ENCODE data around the gene GSTM3. TPM values are rescaled to one million over a fixed set of nuclear protein-coding genes. Genes with fewer than 3 reads are reported as not detected.

Gene GSTM3
- total and polyA plus RNA-seq, 2 of the 13 experiments (the other 11 are each of a cell fraction or from before 2014, with no cell fraction given) = 127 to 142 TPM

DNA sequence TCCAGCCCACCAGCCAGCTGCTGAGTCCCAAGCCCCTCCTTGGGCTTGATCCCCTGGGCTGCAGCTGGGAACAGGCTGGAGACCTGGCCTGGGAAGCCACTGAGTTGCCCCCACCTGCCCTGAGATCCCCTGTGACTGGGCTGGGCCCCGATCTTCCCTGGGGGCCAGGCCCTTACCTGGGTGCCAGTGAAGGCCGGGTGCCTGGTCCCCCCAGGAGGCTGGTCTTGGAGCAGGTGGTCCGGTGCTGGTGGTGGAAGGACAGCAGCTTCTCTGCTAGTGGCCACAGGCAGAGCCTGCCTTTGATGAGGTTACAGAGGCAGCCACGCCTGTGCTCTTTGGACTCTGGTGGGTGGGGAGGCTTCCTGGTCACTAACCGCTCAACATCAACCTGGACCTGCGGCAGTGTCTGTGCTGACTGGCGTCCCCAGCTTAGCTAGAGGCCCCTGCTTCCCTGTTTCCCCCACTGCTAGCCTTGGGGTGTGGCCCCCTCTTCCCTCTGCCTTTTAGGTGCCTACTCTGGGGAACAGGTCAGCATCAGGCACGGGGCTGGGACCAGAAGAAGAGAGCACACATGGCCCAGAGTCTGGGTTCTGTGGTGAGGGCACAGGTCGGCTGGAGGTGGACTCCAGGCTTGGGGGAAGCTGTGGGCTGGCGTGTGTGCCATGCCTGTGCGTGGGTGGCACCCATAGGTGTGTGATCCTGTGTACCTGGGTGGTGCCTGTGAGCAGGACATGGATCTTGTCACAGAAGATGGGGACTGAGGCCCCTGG, 23.0 kb upstream of the GSTM3 start, which contains the start of gene EPS8L3 (continued):
- TF ChIP-seq, protein P1, sequence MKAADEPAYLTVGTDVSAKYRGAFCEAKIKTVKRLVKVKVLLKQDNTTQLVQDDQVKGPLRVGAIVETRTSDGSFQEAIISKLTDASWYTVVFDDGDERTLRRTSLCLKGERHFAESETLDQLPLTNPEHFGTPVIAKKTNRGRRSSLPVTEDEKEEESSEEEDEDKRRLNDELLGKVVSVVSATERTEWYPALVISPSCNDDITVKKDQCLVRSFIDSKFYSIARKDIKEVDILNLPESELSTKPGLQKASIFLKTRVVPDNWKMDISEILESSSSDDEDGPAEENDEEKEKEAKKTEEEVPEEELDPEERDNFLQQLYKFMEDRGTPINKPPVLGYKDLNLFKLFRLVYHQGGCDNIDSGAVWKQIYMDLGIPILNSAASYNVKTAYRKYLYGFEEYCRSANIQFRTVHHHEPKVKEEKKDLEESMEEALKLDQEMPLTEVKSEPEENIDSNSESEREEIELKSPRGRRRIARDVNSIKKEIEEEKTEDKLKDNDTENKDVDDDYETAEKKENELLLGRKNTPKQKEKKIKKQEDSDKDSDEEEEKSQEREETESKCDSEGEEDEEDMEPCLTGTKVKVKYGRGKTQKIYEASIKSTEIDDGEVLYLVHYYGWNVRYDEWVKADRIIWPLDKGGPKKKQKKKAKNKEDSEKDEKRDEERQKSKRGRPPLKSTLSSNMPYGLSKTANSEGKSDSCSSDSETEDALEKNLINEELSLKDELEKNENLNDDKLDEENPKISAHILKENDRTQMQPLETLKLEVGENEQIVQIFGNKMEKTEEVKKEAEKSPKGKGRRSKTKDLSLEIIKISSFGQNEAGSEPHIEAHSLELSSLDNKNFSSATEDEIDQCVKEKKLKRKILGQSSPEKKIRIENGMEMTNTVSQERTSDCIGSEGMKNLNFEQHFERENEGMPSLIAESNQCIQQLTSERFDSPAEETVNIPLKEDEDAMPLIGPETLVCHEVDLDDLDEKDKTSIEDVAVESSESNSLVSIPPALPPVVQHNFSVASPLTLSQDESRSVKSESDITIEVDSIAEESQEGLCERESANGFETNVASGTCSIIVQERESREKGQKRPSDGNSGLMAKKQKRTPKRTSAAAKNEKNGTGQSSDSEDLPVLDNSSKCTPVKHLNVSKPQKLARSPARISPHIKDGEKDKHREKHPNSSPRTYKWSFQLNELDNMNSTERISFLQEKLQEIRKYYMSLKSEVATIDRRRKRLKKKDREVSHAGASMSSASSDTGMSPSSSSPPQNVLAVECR (CRISPR knock-in tag; IDR thresholded peaks at IDR 0.05; ENCODE audit: borderline replicate concordance) = peak; percentile 75; the same call in 1 of the 2 replicates
- peak; percentile 71 for TF ChIP-seq ZNF335 (CRISPR knock-in tag; IDR thresholded peaks at IDR 0.05)
- TF ChIP-seq ZBTB20 (CRISPR knock-in tag; IDR thresholded peaks at IDR 0.05; ENCODE audit: borderline replicate concordance, low read depth) = 0 out of 2 replicates have a peak, but pooled peaks have one; percentile 79
- no peak for TF ChIP-seq ZNF251 (CRISPR knock-in tag; IDR thresholded peaks at IDR 0.05)
- TF ChIP-seq, protein P2, sequence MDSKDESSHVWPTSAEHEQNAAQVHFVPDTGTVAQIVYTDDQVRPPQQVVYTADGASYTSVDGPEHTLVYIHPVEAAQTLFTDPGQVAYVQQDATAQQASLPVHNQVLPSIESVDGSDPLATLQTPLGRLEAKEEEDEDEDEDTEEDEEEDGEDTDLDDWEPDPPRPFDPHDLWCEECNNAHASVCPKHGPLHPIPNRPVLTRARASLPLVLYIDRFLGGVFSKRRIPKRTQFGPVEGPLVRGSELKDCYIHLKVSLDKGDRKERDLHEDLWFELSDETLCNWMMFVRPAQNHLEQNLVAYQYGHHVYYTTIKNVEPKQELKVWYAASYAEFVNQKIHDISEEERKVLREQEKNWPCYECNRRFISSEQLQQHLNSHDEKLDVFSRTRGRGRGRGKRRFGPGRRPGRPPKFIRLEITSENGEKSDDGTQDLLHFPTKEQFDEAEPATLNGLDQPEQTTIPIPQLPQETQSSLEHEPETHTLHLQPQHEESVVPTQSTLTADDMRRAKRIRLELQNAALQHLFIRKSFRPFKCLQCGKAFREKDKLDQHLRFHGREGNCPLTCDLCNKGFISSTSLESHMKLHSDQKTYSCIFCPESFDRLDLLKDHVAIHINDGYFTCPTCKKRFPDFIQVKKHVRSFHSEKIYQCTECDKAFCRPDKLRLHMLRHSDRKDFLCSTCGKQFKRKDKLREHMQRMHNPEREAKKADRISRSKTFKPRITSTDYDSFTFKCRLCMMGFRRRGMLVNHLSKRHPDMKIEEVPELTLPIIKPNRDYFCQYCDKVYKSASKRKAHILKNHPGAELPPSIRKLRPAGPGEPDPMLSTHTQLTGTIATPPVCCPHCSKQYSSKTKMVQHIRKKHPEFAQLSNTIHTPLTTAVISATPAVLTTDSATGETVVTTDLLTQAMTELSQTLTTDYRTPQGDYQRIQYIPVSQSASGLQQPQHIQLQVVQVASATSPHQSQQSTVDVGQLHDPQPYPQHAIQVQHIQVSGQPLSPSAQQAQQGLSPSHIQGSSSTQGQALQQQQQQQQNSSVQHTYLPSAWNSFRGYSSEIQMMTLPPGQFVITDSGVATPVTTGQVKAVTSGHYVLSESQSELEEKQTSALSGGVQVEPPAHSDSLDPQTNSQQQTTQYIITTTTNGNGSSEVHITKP (CRISPR knock-in tag; IDR thresholded peaks at IDR 0.05; ENCODE audit: low read depth) = no peak
- TF ChIP-seq ZSCAN29 (CRISPR knock-in tag; conservative IDR thresholded peaks at IDR 0.05) = 0 out of 2 replicates have a peak, but pooled peaks have one; percentile 30
- TF ChIP-seq NCOA5 (CRISPR knock-in tag; IDR thresholded peaks at IDR 0.05) = no peak
- TF ChIP-seq, protein P3, sequence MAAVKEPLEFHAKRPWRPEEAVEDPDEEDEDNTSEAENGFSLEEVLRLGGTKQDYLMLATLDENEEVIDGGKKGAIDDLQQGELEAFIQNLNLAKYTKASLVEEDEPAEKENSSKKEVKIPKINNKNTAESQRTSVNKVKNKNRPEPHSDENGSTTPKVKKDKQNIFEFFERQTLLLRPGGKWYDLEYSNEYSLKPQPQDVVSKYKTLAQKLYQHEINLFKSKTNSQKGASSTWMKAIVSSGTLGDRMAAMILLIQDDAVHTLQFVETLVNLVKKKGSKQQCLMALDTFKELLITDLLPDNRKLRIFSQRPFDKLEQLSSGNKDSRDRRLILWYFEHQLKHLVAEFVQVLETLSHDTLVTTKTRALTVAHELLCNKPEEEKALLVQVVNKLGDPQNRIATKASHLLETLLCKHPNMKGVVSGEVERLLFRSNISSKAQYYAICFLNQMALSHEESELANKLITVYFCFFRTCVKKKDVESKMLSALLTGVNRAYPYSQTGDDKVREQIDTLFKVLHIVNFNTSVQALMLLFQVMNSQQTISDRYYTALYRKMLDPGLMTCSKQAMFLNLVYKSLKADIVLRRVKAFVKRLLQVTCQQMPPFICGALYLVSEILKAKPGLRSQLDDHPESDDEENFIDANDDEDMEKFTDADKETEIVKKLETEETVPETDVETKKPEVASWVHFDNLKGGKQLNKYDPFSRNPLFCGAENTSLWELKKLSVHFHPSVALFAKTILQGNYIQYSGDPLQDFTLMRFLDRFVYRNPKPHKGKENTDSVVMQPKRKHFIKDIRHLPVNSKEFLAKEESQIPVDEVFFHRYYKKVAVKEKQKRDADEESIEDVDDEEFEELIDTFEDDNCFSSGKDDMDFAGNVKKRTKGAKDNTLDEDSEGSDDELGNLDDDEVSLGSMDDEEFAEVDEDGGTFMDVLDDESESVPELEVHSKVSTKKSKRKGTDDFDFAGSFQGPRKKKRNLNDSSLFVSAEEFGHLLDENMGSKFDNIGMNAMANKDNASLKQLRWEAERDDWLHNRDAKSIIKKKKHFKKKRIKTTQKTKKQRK (IDR thresholded peaks at IDR 0.05; ENCODE audit: low read length) = no peak
- no peak for TF ChIP-seq JUND (CRISPR knock-in tag; IDR thresholded peaks at IDR 0.05)
- TF ChIP-seq MAZ (IDR thresholded peaks at IDR 0.05; ENCODE audit: borderline replicate concordance, low read depth, low read length) = peak; percentile 31; the same call in 1 of the 2 replicates
- peak; percentile 53; the same call in 1 of the 2 replicates for TF ChIP-seq MAZ (CRISPR knock-in tag; IDR thresholded peaks at IDR 0.05; ENCODE audit: low read depth)
- TF ChIP-seq JUNB (CRISPR knock-in tag; IDR thresholded peaks at IDR 0.05; ENCODE audit: borderline replicate concordance) = no peak
- peak; percentile 49; the same call in 1 of the 2 replicates for TF ChIP-seq RELA (CRISPR knock-in tag; IDR thresholded peaks at IDR 0.05)
- TF ChIP-seq, protein P4, sequence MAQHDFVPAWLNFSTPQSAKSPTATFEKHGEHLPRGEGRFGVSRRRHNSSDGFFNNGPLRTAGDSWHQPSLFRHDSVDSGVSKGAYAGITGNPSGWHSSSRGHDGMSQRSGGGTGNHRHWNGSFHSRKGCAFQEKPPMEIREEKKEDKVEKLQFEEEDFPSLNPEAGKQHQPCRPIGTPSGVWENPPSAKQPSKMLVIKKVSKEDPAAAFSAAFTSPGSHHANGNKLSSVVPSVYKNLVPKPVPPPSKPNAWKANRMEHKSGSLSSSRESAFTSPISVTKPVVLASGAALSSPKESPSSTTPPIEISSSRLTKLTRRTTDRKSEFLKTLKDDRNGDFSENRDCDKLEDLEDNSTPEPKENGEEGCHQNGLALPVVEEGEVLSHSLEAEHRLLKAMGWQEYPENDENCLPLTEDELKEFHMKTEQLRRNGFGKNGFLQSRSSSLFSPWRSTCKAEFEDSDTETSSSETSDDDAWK (CRISPR knock-in tag; IDR thresholded peaks at IDR 0.05) = no peak

Data from HepG2 (cell line).